Stimulated activated CD8-positive, alpha-beta memory T cell treated with anti-CD3 and anti-CD28 coated beads, Interleukin-4, amount 100 ng/mL, for 24 hours (primary cell): ENCODE results near the gene GINM1.

Experiments used
- DNase-seq: peaks from one replicate; pipeline ENCODE4 v3.0.0-alpha.2; 2020; ENCODE audit warnings: low read depth

The GINM1 gene

GRCh38 chr6:149593408-149593807 lies 27.2 kb downstream of the GINM1 start:
- DNase-seq: no peak

GRCh38 chr6:149600508-149600907 lies 34.3 kb downstream of the GINM1 start:
- no peak for DNase-seq

- DNase-seq: no peak
Measured at GRCh38 chr6:149608381-149608982, 42.3 kb downstream of the GINM1 start.

GRCh38 chr6:149614337-149614736 lies 48.2 kb downstream of the GINM1 start:
- DNase-seq: no peak

- DNase-seq: no peak
Measured at GRCh38 chr6:149615805-149616204, 49.6 kb downstream of the GINM1 start.

GRCh38 chr6:149627672-149628071 lies 61.5 kb downstream of the GINM1 start:
- no peak for DNase-seq

- no peak for DNase-seq
Measured at GRCh38 chr6:149628875-149629510, 62.8 kb downstream of the GINM1 start.

GRCh38 chr6:149634315-149634714 lies 68.1 kb downstream of the GINM1 start:
- no peak for DNase-seq

- DNase-seq: no peak
Measured at GRCh38 chr6:149636124-149636523, 69.9 kb downstream of the GINM1 start.
